A673 (cell line): ENCODE data around the gene ASB9. TPM values are rescaled to one million over a fixed set of nuclear protein-coding genes. Genes with fewer than 3 reads are reported as not detected.

Experiments
- Bru-seq: library from RNA; stranded (reverse); fragments of 400-500 nt; gene quantifications from one replicate; lab custom pipeline; 2021; lab: Mats Ljungman, UMichigan
- BruChase-seq, 2 experiments: library from RNA; stranded (reverse); fragments of 400-500 nt; gene quantifications; one replicate each; lab custom pipeline; 2021; lab: Mats Ljungman, UMichigan
- BruUV-seq: library from RNA; stranded (reverse); fragments of 400-500 nt; replicated peaks from 2 replicates; lab custom pipeline; 2021; lab: Mats Ljungman, UMichigan
- CTCF ChIA-PET: fragments of 300-600 bp; sonication (Branson Sonifier 250); formaldehyde crosslinking; loops from one replicate; lab custom pipeline; 2022; ENCODE audit warnings: antibody characterized with exemption; lab: Charles Lee
- POLR2A ChIA-PET: fragments of 300-600 bp; sonication (Branson Sonifier 250); formaldehyde crosslinking; loops from one replicate; lab custom pipeline; 2022; ENCODE audit warnings: antibody characterized with exemption; ENCODE audit not compliant: low non-redundant PET; lab: Charles Lee
- DNase-seq: peaks from one replicate; pipeline ENCODE4 v3.0.0-alpha.2; 2015; ENCODE audit warnings: low spot score
- H3K27ac ChIP-seq: fragments of 200-600 bp; sonication (generic); 2 replicates; pipeline ENCODE4 v1.5.1; 2016; ENCODE audit warnings: mixed run types, low read depth, mild to moderate bottlenecking, mixed read lengths, antibody characterized with exemption, low read length; ENCODE audit not compliant: poor library complexity, severe bottlenecking
- H3K27me3 ChIP-seq: fragments of 200-600 bp; sonication (generic); replicated peaks from 2 replicates; pipeline ENCODE4 v1.6.1; 2017; ENCODE audit warnings: mixed run types, low read depth, mild to moderate bottlenecking, mixed read lengths, antibody characterized with exemption, low read length; ENCODE audit not compliant: insufficient read depth, poor library complexity
- H3K36me3 ChIP-seq: fragments of 200-600 bp; sonication (generic); 2 replicates; pipeline ENCODE4 v1.6.1; 2016; ENCODE audit warnings: mixed run types, mild to moderate bottlenecking, mixed read lengths, antibody characterized with exemption, low read length; ENCODE audit not compliant: insufficient read depth, poor library complexity, severe bottlenecking
- H3K4me1 ChIP-seq: fragments of 200-600 bp; sonication (generic); 2 replicates; pipeline ENCODE4 v1.6.1; 2017; ENCODE audit warnings: mixed run types, mild to moderate bottlenecking, mixed read lengths, antibody characterized with exemption, low read length; ENCODE audit not compliant: insufficient read depth, poor library complexity, severe bottlenecking
- H3K4me3 ChIP-seq: fragments of 200-600 bp; sonication (generic); 2 replicates; pipeline ENCODE4 v1.5.1; 2016; ENCODE audit warnings: low read depth, mixed run types, mild to moderate bottlenecking, mixed read lengths, low read length; ENCODE audit not compliant: poor library complexity, severe bottlenecking
- H3K9me3 ChIP-seq: fragments of 200-600 bp; sonication (generic); 2 replicates; pipeline ENCODE4 v1.6.1; 2016; ENCODE audit warnings: mixed run types, low read depth, mild to moderate bottlenecking, mixed read lengths, antibody characterized with exemption, low read length; ENCODE audit not compliant: poor library complexity, severe bottlenecking
- CTCF ChIP-seq: fragments of 300-800, 200-600 bp; sonication (generic); conservative IDR thresholded peaks from 2 replicates; pipeline ENCODE4 v1.5.1; 2017; ENCODE audit warnings: low read depth, mild to moderate bottlenecking, antibody characterized with exemption, low read length, moderate library complexity, mixed read lengths
- EZH2 ChIP-seq: fragments of 200-600 bp; sonication (generic); IDR thresholded peaks from 2 replicates; pipeline ENCODE4 v1.6.1; 2017; ENCODE audit warnings: borderline replicate concordance, low read depth, mild to moderate bottlenecking, mixed read lengths, antibody characterized with exemption, low read length; ENCODE audit not compliant: poor library complexity, severe bottlenecking
- intact Hi-C: fragments of 100-400 bp; cut with micrococcal nuclease; formaldehyde crosslinking; loops from one replicate; pipeline ENCODE4 v1.10.0; 2022; ENCODE audit not compliant: unreplicated experiment
- long read RNA-seq: library from polyadenylated mRNA; stranded (forward); transcript quantifications from one replicate; pipeline ENCODE4 v2.0.0, GENCODE V29; 2022
- total RNA-seq: library from RNA; stranded (reverse); gene quantifications from 2 replicates; pipeline ENCODE4 v1.2.3, GENCODE V29; 2021

Gene ASB9
- total RNA-seq (not detected in 2 replicates), Bru-seq, nascent RNA (not detected), BruChase-seq, experiment 1, labeled RNA remaining after a 2-hour chase (percentile 3 among the genes with signal in this experiment), BruChase-seq, experiment 2, labeled RNA remaining after a 6-hour chase (not detected)
- long read RNA-seq, result 0 reads

GRCh38 chrX:15269618-15270521 lies at the start of gene ASB9:
TSS of gene ASB9 (minus strand) at chrX:15270083. CDS start at chrX:15269874, 209 bp downstream.
- CTCF ChIA-PET, result no interaction called here
- H3K4me3 ChIP-seq, result no peak within 1 kb of the TSS

GRCh38 chrX:15319075-15319474 lies 49.2 kb upstream of the ASB9 start:
- POLR2A ChIA-PET, result interaction anchor here (1.0 kb wide), 1 partner anchor 1706 kb away, joined by 4 read pairs; no protein-coding TSS in a partner anchor
- TF ChIP-seq EZH2 (no peak), CTCF (no peak)
- Histone ChIP-seq H3K4me1 (peaks cover 18% of the 10 kb centered on the region), H3K36me3 (no peaks in the 10 kb centered on the region), H3K9me3 (no peaks in the 10 kb centered on the region), H3K27me3 (peaks cover 5% of the 10 kb centered on the region), H3K27ac (no peak overlapping the region), H3K4me3 (no peak overlapping the region)
- CTCF ChIA-PET, result no interaction called here
- intact Hi-C loops, result no loop called here
- no peak for DNase-seq
- no TSS peak for BruUV-seq

More at GRCh38 chrX:15269618-15270521, at the start of gene ASB9:
- Histone ChIP-seq H3K27ac (no peak within 1 kb of the TSS), H3K4me1 (no peaks in the 10 kb centered on the region), H3K36me3 (no peaks in the 10 kb centered on the region), H3K9me3 (no peaks in the 10 kb centered on the region), H3K27me3 (no peaks in the 10 kb centered on the region)
- DNase-seq, result no peak
- no peak for TF ChIP-seq CTCF
- no peak for TF ChIP-seq EZH2
- intact Hi-C loops, result no loop called here
- POLR2A ChIA-PET, result no interaction called here
- no TSS peak for BruUV-seq

- ChIA-PET CTCF (no interaction called here), POLR2A (no interaction called here)
- no peak for DNase-seq
- H3K4me1 ChIP-seq, result peaks cover 30% of the 10 kb centered on the region
- H3K9me3 ChIP-seq, result no peaks in the 10 kb centered on the region
- peaks cover 5% of the 10 kb centered on the region for H3K27me3 ChIP-seq
- no peaks in the 10 kb centered on the region for H3K36me3 ChIP-seq
- no peak within 1 kb of the TSS for H3K27ac ChIP-seq
- H3K4me3 ChIP-seq, result peak within 1 kb of the TSS; percentile 9
- BruUV-seq, result no TSS peak
- intact Hi-C loops, result no loop called here
- no peak for TF ChIP-seq EZH2
- no peak for TF ChIP-seq CTCF
Observed at GRCh38 chrX:15315509-15315908, 45.6 kb upstream of the ASB9 start, which contains the start of gene ASB11. TSS of gene ASB11 (minus strand) at chrX:15315640. CDS start at chrX:15315605, 35 bp downstream.
